ENCODE measurements around the gene CDK6.

DNA sequence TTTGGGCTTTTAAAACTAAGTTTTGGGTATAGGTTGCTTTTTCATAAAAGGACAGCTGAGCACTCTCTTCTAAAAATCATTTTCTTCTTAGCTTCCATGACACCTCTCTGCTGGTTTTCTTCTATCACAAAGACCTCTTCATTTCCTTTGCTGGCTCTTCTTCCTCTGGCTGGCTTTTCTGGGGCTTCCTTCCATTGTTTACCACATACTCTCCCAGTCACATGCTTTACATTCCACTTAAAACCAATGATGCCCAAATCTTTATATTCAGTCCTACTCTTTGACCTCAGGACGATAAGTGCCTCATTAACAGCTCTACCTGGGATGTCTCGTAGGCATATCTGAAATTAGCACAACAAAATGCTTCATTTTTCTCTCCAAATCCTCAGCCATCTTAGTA, 273.0 kb downstream of the CDK6 start:
- TF ChIP-seq, protein P1, sequence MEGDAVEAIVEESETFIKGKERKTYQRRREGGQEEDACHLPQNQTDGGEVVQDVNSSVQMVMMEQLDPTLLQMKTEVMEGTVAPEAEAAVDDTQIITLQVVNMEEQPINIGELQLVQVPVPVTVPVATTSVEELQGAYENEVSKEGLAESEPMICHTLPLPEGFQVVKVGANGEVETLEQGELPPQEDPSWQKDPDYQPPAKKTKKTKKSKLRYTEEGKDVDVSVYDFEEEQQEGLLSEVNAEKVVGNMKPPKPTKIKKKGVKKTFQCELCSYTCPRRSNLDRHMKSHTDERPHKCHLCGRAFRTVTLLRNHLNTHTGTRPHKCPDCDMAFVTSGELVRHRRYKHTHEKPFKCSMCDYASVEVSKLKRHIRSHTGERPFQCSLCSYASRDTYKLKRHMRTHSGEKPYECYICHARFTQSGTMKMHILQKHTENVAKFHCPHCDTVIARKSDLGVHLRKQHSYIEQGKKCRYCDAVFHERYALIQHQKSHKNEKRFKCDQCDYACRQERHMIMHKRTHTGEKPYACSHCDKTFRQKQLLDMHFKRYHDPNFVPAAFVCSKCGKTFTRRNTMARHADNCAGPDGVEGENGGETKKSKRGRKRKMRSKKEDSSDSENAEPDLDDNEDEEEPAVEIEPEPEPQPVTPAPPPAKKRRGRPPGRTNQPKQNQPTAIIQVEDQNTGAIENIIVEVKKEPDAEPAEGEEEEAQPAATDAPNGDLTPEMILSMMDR (IDR thresholded peaks at IDR 0.05), result no peak
- no peak for TF ChIP-seq EP300 (IDR thresholded peaks at IDR 0.05)
- no peak for TF ChIP-seq POLR2A (IDR thresholded peaks at IDR 0.05)

All from stomach (tissue), 4 donors.